Stimulated activated naive CD8-positive, alpha-beta T cell treated with anti-CD3 and anti-CD28 coated beads, Interleukin-15, Interleukin-2, amounts not matched to agents 100 U/mL and 50 U/mL, for 24 hours (primary cell): Measurements from ENCODE around the gene MAP1S.

Experiments
- ATAC-seq: fragments of 150-1000 bp; cut with Tn5 transposase; one replicate; pipeline ENCODE4 v1.10.0; 2021
- DNase-seq: peaks from one replicate; pipeline ENCODE4 v3.0.0; 2021

MAP1S gene

GRCh38 chr19:17688853-17689595 lies 30.3 kb upstream of the MAP1S start:
- DNase-seq (no peak), ATAC-seq (no peak)

GRCh38 chr19:17692566-17692965 lies 26.7 kb upstream of the MAP1S start:
- DNase-seq (no peak), ATAC-seq (no peak)

GRCh38 chr19:17695198-17695597 lies 24.1 kb upstream of the MAP1S start:
- no peak for ATAC-seq
- no peak for DNase-seq

GRCh38 chr19:17703824-17704463 lies 15.3 kb upstream of the MAP1S start:
- ATAC-seq = peak; percentile 76
- DNase-seq = peak; percentile 85

GRCh38 chr19:17706750-17707181 lies 12.5 kb upstream of the MAP1S start:
- DNase-seq (no peak), ATAC-seq (no peak)

GRCh38 chr19:17711851-17712250 lies 7.4 kb upstream of the MAP1S start:
- ATAC-seq (no peak), DNase-seq (no peak)

- no peak for ATAC-seq
Measured at GRCh38 chr19:17716309-17716929, 2.9 kb upstream of the MAP1S start.

GRCh38 chr19:17718550-17718946 lies 732 bp upstream of the MAP1S start:
- ATAC-seq (peak; percentile 46), DNase-seq (no peak)

More at GRCh38 chr19:17716309-17716929, 2.9 kb upstream of the MAP1S start:
- no peak for DNase-seq

GRCh38 chr19:17719730-17720400 lies 585 bp downstream of the MAP1S start:
- ATAC-seq (peak; percentile 6), DNase-seq (peak; percentile 33)

GRCh38 chr19:17720440-17720839 lies 1.2 kb downstream of the MAP1S start:
- DNase-seq (peak; percentile 18), ATAC-seq (no peak)

GRCh38 chr19:17721111-17721628 lies 1.9 kb downstream of the MAP1S start:
- ATAC-seq (no peak), DNase-seq (no peak)

GRCh38 chr19:17721821-17722220 lies 2.5 kb downstream of the MAP1S start:
- DNase-seq (peak; percentile 14), ATAC-seq (peak; percentile 8)

- ATAC-seq (no peak), DNase-seq (no peak)
Measured at GRCh38 chr19:17722655-17723240, 3.5 kb downstream of the MAP1S start.

GRCh38 chr19:17724655-17725054 lies 5.4 kb downstream of the MAP1S start:
- ATAC-seq = no peak
- no peak for DNase-seq

- DNase-seq (peak; percentile 43), ATAC-seq (no peak)
Measured at GRCh38 chr19:17725422-17726078, 6.3 kb downstream of the MAP1S start.

GRCh38 chr19:17726136-17726741 lies 7.0 kb downstream of the MAP1S start:
- ATAC-seq (no peak), DNase-seq (no peak)

GRCh38 chr19:17726964-17727773 lies 7.9 kb downstream of the MAP1S start:
- ATAC-seq (no peak), DNase-seq (no peak)

GRCh38 chr19:17727843-17728242 lies 8.6 kb downstream of the MAP1S start:
- no peak for ATAC-seq

GRCh38 chr19:17733127-17733526 lies 13.8 kb downstream of the MAP1S start:
- DNase-seq = no peak
- ATAC-seq = no peak

More at GRCh38 chr19:17727843-17728242, 8.6 kb downstream of the MAP1S start:
- no peak for DNase-seq

- ATAC-seq (no peak), DNase-seq (no peak)
Measured at GRCh38 chr19:17734146-17734545, 14.9 kb downstream of the MAP1S start.
